ENCODE data around the gene GPR37.

GRCh38 chr7:124728610-124729009 lies 37.0 kb downstream of the GPR37 start:
- TF ChIP-seq, protein P1, sequence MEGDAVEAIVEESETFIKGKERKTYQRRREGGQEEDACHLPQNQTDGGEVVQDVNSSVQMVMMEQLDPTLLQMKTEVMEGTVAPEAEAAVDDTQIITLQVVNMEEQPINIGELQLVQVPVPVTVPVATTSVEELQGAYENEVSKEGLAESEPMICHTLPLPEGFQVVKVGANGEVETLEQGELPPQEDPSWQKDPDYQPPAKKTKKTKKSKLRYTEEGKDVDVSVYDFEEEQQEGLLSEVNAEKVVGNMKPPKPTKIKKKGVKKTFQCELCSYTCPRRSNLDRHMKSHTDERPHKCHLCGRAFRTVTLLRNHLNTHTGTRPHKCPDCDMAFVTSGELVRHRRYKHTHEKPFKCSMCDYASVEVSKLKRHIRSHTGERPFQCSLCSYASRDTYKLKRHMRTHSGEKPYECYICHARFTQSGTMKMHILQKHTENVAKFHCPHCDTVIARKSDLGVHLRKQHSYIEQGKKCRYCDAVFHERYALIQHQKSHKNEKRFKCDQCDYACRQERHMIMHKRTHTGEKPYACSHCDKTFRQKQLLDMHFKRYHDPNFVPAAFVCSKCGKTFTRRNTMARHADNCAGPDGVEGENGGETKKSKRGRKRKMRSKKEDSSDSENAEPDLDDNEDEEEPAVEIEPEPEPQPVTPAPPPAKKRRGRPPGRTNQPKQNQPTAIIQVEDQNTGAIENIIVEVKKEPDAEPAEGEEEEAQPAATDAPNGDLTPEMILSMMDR (IDR thresholded peaks at IDR 0.05; ENCODE audit: poor library complexity, severe bottlenecking): no peak
- TF ChIP-seq EP300 (conservative IDR thresholded peaks at IDR 0.05; ENCODE audit: poor library complexity, severe bottlenecking) (no peak), REST (IDR thresholded peaks at IDR 0.05; ENCODE audit: borderline replicate concordance) (no peak)
